HL-60/S4 treated with retinoic acid at 250 ng/mL for 4 days and 3 days (cell line): ENCODE results near the gene ENDOV.

ENCODE experiments used
- in situ Hi-C: fragments of 300-500 bp; cut with MboI; formaldehyde crosslinking; loops from 2 replicates; pipeline ENCODE4 v1.7.0; 2022; ENCODE audit warnings: low sequenced_read_pairs

Gene ENDOV

DNA sequence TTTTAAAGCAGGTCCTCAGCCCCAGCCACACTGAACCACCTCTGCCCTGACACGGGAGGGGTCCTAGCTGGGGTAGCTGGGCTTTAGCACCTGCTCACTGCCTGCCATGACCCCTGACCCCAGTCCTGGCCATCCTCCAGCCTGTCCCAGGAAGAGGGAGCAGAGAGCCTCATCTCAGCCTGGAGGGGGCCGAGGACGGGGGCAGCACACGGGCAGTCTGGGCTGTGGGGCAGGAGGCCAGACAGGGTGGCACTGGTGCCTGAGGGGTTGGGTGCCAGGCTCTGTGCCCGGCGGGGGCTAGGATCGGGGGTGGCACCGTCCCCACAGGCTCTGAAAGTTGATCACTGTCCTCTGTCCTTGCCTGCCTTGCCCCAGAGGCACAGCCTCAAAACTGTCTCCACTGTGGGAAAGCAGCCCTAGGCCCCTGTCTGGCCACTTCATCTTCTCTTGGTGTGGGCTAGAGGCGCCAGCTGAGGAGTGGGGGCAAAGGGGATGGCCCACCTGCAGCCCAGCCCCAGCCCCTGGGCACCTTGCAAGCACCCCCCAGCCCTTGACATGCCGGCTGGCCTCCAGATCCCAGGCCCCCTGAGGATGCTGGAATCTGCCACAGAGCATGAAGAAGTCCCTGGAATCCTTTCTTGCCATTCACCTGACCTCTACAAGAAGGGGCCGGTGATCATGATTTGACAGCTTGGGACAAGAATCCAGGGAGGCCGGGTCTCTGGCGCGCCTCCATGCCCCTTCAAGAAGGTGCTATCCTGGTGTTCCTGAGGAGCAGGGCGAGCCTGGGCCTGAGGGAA is 15.7 kb downstream of the ENDOV start:
- in situ Hi-C loops = loop anchor here (5.0 to 10.0 kb wide), 2 partner anchors 142 to 554 kb away; no protein-coding TSS in a partner anchor

DNA sequence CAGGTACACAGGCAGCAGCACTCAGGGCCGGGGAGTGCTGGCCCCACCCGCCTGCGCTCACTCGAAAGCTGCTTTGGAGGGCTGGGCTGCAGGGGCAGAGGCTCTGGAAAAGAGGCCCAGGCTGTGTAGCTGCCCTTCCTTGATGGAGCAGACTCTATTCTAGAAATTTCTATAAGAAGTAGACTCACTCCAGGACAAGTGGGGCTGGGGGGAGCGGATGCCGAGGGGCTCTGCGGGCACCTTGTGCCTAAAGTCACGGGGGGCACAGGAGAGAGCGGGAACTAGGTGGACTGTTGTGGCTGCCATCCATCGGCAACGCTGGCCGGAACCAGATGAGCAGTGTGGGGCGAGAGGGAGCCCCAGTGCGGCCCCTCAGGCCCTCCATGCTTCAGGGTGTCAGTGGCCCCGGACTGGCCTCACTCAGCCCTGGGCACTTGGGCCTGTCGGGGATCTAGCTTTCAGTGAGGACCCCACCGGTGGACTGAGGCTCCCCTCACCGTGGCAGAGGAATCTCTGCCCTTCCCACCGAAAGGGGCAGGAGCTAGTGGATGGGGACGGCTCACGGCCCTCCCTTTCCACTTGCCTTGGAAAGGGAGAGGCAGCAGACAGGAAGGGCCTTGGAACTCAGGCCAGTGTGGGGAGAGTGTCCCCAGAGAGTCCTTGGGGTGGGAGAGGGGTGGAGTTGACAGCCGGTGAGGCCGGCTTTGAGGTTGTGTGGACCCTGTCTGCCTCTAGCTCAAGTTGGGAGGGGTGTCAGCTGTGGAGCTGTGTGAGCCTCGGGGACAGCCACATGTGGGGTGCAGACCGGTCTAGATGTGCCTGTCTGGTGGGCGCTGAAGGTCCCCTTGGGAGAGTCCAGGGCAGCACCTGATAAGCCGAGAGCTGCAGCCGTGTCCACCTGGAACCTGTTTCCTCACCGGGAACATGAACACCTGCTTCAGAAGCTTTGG is 16.6 kb downstream of the ENDOV start:
- in situ Hi-C loops = loop anchor here (5.0 to 10.0 kb wide), 2 partner anchors 141 to 553 kb away; no protein-coding TSS in a partner anchor

DNA sequence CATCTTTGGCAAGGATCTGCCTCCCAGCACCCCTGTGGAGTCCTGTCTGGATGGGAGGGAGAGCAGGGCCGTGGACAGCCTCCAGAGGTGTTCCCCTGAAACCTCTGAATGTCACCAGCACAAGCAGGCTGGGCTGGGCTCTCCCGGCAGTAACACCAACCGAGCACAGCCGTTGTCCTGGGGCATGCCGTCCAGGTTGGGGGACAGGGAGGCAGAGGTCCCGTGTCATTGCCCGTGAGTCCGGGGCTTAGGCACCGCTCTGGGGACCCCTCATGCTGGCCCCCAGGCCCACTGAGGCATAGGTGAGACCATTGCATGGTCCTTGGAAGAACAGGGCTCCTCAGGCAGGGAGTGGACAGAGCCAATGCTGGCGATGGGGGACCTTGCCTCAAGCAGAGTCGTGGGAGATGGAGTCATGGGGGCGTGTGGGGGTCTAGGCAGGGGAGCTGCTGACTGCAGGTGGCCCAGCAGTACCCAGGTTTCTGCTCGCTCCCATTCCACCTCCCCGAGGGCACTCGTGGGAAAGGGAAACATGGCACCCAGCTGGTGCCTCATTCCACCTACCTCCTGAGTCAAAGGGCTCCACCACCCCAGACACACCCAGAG is 17.5 kb downstream of the ENDOV start:
- in situ Hi-C loops = loop anchor here (5.0 to 10.0 kb wide), 2 partner anchors 140 to 552 kb away; no protein-coding TSS in a partner anchor

DNA sequence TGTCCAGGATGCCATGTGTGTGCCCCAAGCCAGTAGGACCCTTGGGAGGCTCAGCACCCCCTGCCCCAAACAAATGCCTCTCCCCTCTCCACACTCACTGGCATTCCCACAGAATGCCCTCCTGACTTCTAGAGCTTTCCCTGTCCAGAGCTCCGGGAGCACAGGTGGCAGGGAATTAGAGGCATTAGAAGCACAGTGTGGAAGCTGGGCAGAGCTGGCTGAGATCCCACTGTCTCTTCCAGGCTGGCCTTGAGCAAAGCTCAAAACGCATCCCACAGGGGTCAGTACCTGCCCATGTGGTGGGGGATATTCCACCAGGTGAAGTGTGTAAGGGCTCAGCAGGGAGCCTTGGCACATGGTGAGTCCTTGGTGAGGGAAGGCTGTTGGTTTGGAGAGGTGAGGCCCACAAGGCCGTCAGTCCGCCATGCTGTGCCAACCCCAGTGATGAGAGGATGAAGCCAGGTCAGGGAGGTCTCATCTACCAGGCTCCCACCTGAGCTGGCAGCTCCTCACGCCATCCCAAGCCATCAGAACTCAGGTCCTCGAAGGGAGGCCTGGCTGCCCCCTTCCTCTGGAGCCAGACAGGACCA is 18.1 kb downstream of the ENDOV start:
- in situ Hi-C loops = loop anchor here (5.0 to 10.0 kb wide), 2 partner anchors 139 to 552 kb away; no protein-coding TSS in a partner anchor

DNA sequence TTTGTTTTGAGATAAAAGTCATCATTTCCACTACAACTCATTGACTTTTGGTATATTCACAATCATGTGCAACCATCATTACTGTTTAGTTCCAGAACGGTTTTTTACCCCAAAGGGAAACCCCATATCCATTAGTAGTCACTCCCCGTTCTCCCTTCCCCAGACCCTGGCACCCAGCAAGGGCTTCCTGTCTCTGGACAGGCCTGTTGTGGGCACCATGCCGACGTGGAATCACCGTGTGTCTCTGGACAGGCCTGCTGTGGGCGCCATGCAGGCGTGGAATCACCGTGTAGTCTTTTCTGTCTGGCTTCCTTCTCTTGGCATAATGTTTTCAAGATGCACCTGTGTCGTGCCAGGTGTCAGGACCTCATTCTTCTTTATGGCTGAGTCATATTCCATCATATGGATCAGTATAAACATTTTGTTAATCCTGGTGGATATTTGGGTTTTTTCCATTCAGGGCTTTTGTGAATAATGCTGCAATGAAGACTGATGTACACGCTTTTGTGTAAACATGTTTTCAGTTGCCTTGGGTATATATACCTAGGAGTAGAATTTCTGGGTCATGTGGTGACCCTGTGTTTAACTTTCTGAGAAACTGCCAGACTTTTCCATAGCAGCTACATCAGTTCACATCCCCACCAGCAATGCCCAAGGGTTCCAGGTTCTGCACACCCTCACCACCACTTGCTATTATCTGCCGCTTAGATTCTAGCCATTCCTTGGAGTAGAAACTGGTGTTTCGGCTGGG is 19.1 kb downstream of the ENDOV start:
- in situ Hi-C loops = loop anchor here (5.0 to 10.0 kb wide), 2 partner anchors 138 to 551 kb away; no protein-coding TSS in a partner anchor

DNA sequence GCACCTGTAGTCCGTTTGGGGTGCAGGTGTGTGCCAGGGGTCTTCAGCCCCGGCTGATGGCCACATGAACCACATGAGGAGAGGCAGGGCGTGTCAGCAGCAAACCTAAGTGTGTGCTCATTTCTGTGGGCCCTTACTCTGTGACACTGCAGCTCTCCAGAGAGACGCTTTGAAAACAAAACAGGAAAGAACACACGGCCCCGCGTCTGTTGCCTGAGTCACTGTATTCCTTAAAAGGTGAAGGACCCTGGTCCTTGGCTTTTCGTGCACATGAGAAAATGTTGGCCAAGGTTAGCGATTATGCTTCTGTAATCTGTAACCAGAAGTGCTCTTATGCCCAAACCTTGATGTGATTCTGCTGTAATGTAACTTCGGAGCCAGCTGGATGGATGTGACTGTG is 22.6 kb downstream of the ENDOV start:
- in situ Hi-C loops = loop anchor here (10.0 kb wide), 1 partner anchor 547 kb away; no protein-coding TSS in a partner anchor

DNA sequence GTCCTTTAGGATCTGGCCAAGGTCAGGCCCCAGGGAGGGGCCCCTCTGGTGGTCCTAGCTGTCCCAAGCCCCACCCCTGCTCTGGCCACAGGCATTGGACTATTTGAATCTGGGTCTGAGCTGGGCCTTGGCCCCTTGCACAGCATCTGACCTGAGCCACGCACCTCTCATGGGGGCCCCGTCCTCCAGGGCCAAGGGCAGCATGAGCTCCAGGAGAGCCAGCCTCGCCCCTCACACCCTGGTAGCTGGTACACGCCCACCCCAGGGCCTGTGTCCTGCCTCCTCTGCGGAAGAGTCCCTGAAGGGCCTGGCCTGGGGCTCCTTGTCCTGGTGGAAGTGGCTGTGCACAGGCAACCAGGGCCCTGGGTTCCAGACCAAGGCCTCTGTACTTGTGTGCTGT is 23.8 kb downstream of the ENDOV start:
- in situ Hi-C loops = loop anchor here (10.0 kb wide), 1 partner anchor 546 kb away; no protein-coding TSS in a partner anchor

DNA sequence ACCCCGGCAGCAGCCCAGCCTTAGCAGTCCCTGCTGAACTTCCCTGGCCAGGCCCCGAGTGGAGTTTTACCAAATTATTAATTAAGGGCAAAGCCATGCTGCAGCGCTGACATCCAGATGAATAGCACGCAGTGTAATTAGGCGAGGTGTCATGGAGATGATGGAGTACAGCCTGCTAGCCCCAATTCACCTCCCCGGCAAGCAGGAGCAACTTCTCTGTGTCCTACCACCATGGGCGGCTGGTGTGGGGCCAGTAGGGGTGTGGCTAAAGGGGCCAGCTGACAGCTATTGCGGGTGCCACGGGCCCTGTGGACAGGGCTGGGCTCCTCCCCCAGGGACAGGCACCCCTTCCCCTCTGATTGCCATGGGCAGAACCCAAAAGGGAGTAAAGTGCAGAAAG is 24.5 kb downstream of the ENDOV start:
- in situ Hi-C loops = loop anchor here (10.0 kb wide), 1 partner anchor 545 kb away; no protein-coding TSS in a partner anchor

DNA sequence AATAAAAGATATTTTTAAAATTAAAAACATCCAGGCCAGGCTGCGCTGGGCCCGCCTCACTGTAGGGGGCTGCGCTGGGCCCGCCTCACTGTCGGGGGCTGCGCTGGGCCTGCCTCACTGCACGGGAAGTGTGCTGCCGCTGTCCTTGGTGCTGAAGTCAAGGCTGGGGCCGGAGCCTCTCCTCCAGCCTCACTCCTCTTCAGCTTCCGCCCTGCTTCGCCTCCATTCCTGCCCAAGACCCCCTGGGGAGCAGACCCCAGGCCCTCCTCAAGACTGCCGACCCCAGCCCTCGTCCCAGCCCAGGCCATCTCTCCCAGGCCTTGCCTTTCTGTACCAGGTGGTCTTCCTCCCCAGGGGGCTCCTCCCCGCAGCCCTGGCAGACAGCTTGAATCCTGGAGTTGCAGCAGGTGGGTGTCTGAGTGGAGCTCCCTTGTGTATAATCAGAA is 26.2 kb downstream of the ENDOV start:
- in situ Hi-C loops = no loop called here

DNA sequence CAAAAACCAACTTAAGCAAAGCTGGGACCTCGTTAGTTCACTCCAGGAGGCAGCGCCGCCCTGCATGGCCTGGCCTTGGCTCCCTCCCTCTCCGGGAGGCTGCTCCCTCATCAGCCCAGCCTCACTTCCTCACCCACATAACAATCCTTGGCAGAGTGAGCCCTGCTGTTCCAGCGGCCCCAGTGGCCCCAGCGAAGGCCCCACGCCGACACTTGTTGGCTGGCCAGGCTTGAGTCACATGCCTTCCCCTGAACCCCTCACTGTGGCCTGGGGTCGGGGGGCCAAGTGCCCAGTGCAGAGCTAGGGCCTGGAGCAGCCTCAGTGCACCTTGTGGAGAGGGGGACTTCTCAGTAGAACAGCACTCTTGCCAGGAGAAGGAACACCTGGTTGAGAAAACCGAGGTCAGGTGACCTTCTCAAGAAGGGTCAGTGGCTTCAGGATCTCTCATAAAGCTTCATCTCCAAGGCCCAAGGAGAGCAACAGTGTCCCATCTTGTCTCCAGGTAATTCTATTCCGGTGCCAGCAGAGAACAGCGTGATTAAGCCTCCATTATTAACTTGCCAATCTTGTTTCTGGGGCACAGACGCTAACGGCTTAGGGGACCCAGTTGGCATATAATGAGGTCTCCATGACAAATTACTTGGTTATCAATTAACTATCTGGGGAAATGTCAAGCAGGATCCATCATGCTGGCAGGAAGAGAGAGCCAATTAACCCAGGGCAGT is 26.8 kb downstream of the ENDOV start:
- in situ Hi-C loops = no loop called here

DNA sequence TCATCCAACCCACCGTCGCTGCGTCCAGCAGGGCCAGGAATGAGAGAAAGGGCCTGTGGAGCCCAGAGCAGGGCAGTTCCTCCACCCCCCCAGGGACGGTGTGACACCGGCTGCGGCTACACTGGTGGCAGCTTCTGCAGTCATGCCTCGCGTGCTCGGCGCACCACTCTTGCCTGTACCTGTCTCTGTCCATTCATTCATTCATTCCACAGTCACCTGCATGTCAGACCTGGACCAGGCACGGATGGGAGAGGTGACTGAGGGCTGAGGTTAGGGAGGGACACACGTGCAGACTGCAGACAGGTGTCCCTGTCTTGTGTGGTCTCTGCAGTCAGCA is 27.3 kb downstream of the ENDOV start:
- in situ Hi-C loops = no loop called here

DNA sequence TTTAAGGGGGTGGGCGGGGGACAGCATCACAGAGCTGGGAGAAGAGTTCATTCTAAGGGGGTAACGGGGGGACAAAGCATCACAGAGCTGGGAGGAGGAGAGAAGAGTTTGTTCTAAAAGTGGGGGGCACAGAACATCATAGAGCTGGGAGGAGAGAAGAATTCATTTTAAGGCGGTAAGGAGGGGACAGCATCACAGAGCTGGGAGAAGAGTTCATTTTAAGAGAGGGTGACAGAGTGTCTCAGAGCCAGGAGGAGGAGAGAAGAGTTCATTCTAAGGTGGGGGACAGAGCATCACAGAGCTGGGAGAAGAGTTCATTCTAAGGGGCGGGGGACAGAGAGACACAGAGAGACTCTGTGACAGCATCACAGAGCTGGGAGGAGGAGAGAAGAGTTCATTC is 27.8 kb downstream of the ENDOV start:
- in situ Hi-C loops = no loop called here

DNA sequence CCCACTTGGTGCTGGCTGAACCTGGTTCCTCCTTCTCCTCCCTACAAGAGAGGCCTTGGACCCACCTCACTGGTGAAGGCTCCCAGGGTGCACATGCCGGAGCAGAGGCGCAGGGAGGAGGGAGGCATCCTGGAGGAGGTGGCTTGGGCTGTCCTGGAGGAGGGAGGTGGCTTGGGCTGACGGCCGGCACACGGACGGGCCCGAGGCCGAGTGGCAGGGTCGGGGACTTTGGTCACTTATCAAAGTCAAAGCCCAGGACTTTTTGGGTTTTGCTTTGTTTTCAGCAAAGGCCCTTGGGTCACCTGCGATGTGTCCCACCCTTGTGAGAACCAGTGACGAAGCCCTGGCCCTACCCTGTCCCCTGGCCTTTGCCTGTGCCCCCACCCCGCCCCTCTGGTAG is 28.5 kb downstream of the ENDOV start:
- in situ Hi-C loops = no loop called here

DNA sequence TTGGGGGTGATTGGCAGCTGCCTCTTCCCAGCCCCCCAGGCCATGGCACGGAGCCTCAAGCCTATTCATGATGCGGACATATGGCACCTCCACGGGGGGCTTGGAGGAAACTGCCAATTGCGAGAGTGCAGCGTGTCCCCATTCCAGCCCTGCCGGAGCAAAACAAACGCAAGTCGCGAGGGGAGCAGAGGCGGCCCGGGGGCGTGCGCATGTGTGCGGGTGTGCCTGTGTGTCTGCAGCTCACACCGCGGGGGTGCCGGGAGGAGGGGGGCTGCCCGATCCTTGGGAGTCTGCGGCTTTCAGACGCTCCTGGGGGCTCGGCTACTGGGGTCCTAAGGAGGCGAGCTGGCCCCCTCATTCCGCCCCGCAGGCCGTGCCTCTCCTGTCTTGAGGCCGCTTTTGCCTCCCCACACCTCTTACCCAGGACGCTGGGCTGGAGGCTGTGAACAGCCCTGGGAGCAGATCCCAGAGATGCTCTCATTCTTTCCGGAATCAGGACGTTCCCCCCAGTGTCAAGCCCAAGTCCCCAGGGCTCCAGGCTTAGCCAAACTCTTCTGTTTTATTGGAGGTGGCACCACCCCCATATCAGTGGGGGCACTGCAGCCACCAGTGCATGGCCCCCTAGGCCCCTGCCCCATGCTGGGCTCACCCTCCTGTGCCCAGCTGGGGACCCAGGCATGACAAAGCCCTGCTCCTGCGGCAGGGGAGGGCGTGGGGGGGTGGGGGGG is 29.1 kb downstream of the ENDOV start:
- in situ Hi-C loops = no loop called here

DNA sequence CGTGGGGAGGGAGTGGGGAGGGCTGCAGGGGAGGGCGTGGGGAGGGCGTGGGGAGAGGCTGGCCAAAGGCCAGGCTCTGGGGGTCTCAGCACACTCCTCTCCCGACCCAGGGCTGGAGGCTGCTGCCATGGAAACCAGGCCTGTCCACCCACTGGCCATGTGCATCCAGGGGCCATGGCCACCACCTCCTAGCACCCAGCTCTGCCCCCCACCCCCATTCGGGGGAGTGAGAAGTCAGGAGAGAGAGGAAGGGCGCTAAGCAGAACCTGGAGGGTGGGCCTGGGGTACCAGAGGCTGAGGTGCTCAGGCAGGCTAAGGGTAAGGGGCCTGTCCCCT is 29.6 kb downstream of the ENDOV start:
- in situ Hi-C loops = no loop called here

DNA sequence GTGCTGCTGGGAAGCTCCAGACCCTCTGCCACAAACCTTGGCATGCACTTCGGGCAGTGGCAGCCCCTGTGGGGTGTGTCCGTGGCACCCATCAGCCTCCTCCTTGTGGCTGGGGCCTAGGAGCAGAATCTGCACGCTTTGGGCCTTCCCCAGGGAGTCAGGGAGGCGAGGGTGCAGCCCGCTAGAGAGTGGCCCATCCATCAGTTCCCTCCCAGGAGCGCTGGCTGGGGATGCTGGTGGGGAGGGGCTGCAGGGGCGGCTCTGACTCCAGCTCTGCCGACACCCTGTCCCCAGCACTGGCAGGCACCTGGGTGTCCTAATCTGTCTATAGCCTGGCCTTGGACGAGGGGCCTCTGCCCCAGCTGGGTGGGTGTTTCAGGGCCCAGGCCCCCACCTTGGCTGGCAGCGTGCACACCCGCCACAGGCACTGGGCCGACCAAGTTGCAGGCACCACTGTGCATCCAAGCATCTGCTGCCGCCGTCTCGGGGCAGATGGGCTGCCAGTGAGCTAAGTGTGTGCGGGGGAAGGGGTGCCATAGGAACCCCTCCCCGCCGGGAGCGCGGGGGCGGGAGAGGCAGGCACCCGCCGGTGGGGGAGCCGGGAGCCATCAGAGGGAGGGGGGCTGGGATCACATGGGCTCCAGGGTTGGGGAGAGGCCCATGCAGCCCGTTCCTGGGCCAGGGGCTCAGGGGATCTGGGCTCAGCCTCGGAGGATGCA is 30.2 kb downstream of the ENDOV start:
- in situ Hi-C loops = no loop called here

DNA sequence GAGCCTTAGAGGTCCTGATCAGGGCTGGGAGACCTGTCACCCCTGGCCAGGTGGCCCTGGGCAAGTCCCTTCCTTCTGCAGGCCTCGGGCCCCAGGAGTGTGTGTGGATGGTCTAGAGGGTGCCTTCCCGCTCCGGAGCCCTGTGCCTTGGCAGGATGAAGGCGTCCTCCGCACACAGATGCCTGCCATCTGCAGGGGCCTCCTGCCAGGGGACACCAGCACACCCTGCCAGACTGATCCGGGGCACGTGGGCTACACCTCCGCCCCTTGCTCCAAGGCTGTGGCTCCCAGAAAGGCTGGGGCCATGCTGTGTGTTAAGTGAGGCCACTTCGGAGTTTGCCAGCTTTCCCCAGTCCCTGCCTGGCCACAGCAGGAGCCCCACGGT is 30.8 kb downstream of the ENDOV start:
- in situ Hi-C loops = no loop called here
